MM.1S (cell line): ENCODE results near the gene PSD2.

ENCODE experiments used
- DNase-seq: peaks from one replicate; pipeline ENCODE4 v3.0.0-alpha.2; 2015
- H2AFZ ChIP-seq: fragments of 300-600 bp; sonication (generic); 2 replicates; pipeline ENCODE4 v1.6.0; 2016; ENCODE audit warnings: antibody characterized with exemption, low read length
- H3F3A ChIP-seq: fragments of 300-600 bp; sonication (generic); 2 replicates; pipeline ENCODE4 v1.6.1; 2016; ENCODE audit warnings: mild to moderate bottlenecking, antibody characterized with exemption, low read length, moderate library complexity, mixed read lengths; ENCODE audit not compliant: insufficient read depth
- H3K27ac ChIP-seq: fragments of 300-600 bp; sonication (generic); 2 replicates; pipeline ENCODE4 v1.5.1; 2016; ENCODE audit warnings: mild to moderate bottlenecking, low read length
- H3K27me3 ChIP-seq: fragments of 300-600 bp; sonication (generic); replicated peaks from 2 replicates; pipeline ENCODE4 v1.6.0; 2016; ENCODE audit warnings: low read length; ENCODE audit not compliant: insufficient read depth
- H3K36me3 ChIP-seq: fragments of 300-600 bp; sonication (generic); replicated peaks from 2 replicates; pipeline ENCODE4 v1.6.1; 2016; ENCODE audit warnings: mild to moderate bottlenecking, low read length, mixed read lengths; ENCODE audit not compliant: insufficient read depth
- H3K4me1 ChIP-seq: fragments of 300-600 bp; sonication (generic); 2 replicates; pipeline ENCODE4 v1.6.1; 2016; ENCODE audit warnings: low read length, mixed read lengths
- H3K4me2 ChIP-seq: fragments of 300-600 bp; sonication (generic); 2 replicates; pipeline ENCODE4 v1.6.0; 2016; ENCODE audit warnings: low read depth, low read length
- H3K4me3 ChIP-seq: fragments of 300-600 bp; sonication (generic); 2 replicates; pipeline ENCODE4 v1.5.1; 2016; ENCODE audit warnings: low read length, mixed read lengths
- H3K79me2 ChIP-seq: fragments of 300-600 bp; sonication (generic); 2 replicates; pipeline ENCODE4 v1.6.1; 2016; ENCODE audit warnings: mixed run types, low read length, mixed read lengths
- H3K9ac ChIP-seq: fragments of 300-600 bp; sonication (generic); 2 replicates; pipeline ENCODE4 v1.6.1; 2016; ENCODE audit warnings: low read length, mixed read lengths
- H3K9me2 ChIP-seq: fragments of 300-600 bp; sonication (generic); replicated peaks from 2 replicates; pipeline ENCODE4 v1.6.1; 2016; ENCODE audit warnings: mild to moderate bottlenecking, low read length, mixed read lengths; ENCODE audit not compliant: insufficient read depth
- H3K9me3 ChIP-seq: fragments of 300-600 bp; sonication (generic); replicated peaks from 2 replicates; pipeline ENCODE4 v1.6.1; 2016; ENCODE audit warnings: mild to moderate bottlenecking, low read length, mixed read lengths; ENCODE audit not compliant: insufficient read depth
- H4K20me1 ChIP-seq: fragments of 300-600 bp; sonication (generic); 2 replicates; pipeline ENCODE4 v1.6.1; 2016; ENCODE audit warnings: mild to moderate bottlenecking, low read length, moderate library complexity, mixed read lengths; ENCODE audit not compliant: insufficient read depth
- CTCF ChIP-seq: fragments of 300-600 bp; sonication (generic); IDR thresholded peaks from 2 replicates; pipeline ENCODE4 v1.5.1; 2016; ENCODE audit warnings: antibody characterized with exemption, low read length, mixed read lengths
- EZH2 ChIP-seq: fragments of 300-600 bp; sonication (generic); optimal IDR thresholded peaks from 2 replicates; pipeline ENCODE3; 2017; ENCODE audit warnings: low read depth, mild to moderate bottlenecking, antibody characterized with exemption, low read length, mixed read lengths
- EZH2phosphoT487 ChIP-seq: fragments of 300-600 bp; sonication (generic); IDR thresholded peaks from 2 replicates; pipeline ENCODE4 v1.6.1; 2018; ENCODE audit warnings: antibody characterized with exemption, low read length

The PSD2 gene

GRCh38 chr5:139872851-139873794, 77.5 kb downstream of the PSD2 start:
- H3F3A ChIP-seq, result no peaks in the 10 kb centered on the region
- no peaks in the 10 kb centered on the region for H3K27me3 ChIP-seq
- H3K4me3 ChIP-seq, result no peak overlapping the region
- H3K36me3 ChIP-seq, result no peaks in the 10 kb centered on the region
- H2AFZ ChIP-seq, result no peak overlapping the region
- DNase-seq, result no peak
- no peak overlapping the region for H3K9ac ChIP-seq
- TF ChIP-seq EZH2phosphoT487, result no peak
- TF ChIP-seq EZH2, result no peak
- no peak for TF ChIP-seq CTCF
- no peaks in the 10 kb centered on the region for H4K20me1 ChIP-seq
- H3K9me3 ChIP-seq, result no peaks in the 10 kb centered on the region
- no peaks in the 10 kb centered on the region for H3K79me2 ChIP-seq
- no peaks in the 10 kb centered on the region for H3K9me2 ChIP-seq
- no peak overlapping the region for H3K4me2 ChIP-seq
- no peak overlapping the region for H3K27ac ChIP-seq
- H3K4me1 ChIP-seq, result 0 out of 2 replicates have a peak, but pooled peaks cover 3% of the 10 kb centered on the region

- Histone ChIP-seq H3K4me2 (no peak overlapping the region), H4K20me1 (no peaks in the 10 kb centered on the region), H3F3A (no peaks in the 10 kb centered on the region), H3K9me3 (no peaks in the 10 kb centered on the region), H3K9me2 (no peaks in the 10 kb centered on the region), H3K36me3 (no peaks in the 10 kb centered on the region), H2AFZ (no peak overlapping the region), H3K27ac (no peak overlapping the region), H3K79me2 (no peaks in the 10 kb centered on the region), H3K9ac (no peak overlapping the region), H3K27me3 (no peaks in the 10 kb centered on the region), H3K4me3 (no peak overlapping the region), H3K4me1 (no peaks in the 10 kb centered on the region)
- no peak for DNase-seq
- TF ChIP-seq CTCF (no peak), EZH2 (no peak), EZH2phosphoT487 (no peak)
Measured at GRCh38 chr5:139875957-139876356, 80.3 kb downstream of the PSD2 start.

- H3K27ac ChIP-seq, result no peak overlapping the region
- H4K20me1 ChIP-seq, result no peaks in the 10 kb centered on the region
- no peaks in the 10 kb centered on the region for H3K79me2 ChIP-seq
- H3K36me3 ChIP-seq, result no peaks in the 10 kb centered on the region
- no peaks in the 10 kb centered on the region for H3K9me2 ChIP-seq
- H3K4me3 ChIP-seq, result no peak overlapping the region
- no peaks in the 10 kb centered on the region for H3K9me3 ChIP-seq
- no peaks in the 10 kb centered on the region for H3F3A ChIP-seq
- H2AFZ ChIP-seq, result no peak overlapping the region
- no peak overlapping the region for H3K9ac ChIP-seq
- H3K27me3 ChIP-seq, result no peaks in the 10 kb centered on the region
- DNase-seq, result no peak
- no peak overlapping the region for H3K4me2 ChIP-seq
- TF ChIP-seq CTCF, result no peak
- no peak for TF ChIP-seq EZH2phosphoT487
- TF ChIP-seq EZH2, result no peak
- H3K4me1 ChIP-seq, result no peaks in the 10 kb centered on the region
Measured at GRCh38 chr5:139877129-139877597, 81.6 kb downstream of the PSD2 start.
